Upper lobe of left lung (tissue), 6 donors: ENCODE data around the gene NXF1. TPM values are rescaled to one million over a fixed set of nuclear protein-coding genes. Genes with fewer than 3 reads are reported as not detected.
"Not testable (repeated sequence)": the region's sequence is repeated elsewhere in the genome, so short reads cannot be mapped to it uniquely, and the experiment has no call there.

Experiments used
- ATAC-seq, 2 donors: fragments of 200-7000 bp; cut with Tn5 transposase; one replicate each; pipeline ENCODE4 v1.9.1; 2022; ENCODE audit warnings: mild to moderate bottlenecking in 2 of 2, moderate library complexity in 2 of 2; ENCODE audit not compliant: low FRiP score in 2 of 2
- DNase-seq, 2 donors: peaks; one replicate each; pipeline ENCODE4 v3.0.0-alpha.2; 2019 to 2020
- H3K27ac ChIP-seq, 4 donors: fragments of 200-600 bp; sonication (generic); one replicate each; pipeline ENCODE4 v1.5.1; 2016 to 2019
- H3K27me3 ChIP-seq, 4 donors: fragments of 200-600 bp; sonication (generic); one replicate each; pipeline ENCODE4 v1.5.1; 2017 to 2019
- H3K36me3 ChIP-seq, 4 donors: fragments of 200-600 bp; sonication (generic); one replicate each; pipeline ENCODE4 v1.5.1; 2016 to 2019
- H3K4me1 ChIP-seq, 4 donors: fragments of 200-600 bp; sonication (generic); one replicate each; pipeline ENCODE4 v1.5.1; 2018 to 2019
- H3K4me3 ChIP-seq, 4 donors: fragments of 200-600 bp; sonication (generic); one replicate each; pipeline ENCODE4 v1.5.1; 2017 to 2019; ENCODE audit warnings: mild to moderate bottlenecking in 2 of 4, moderate library complexity in 1 of 4
- H3K9me3 ChIP-seq, 4 donors: fragments of 200-600 bp; sonication (generic); one replicate each; pipeline ENCODE4 v1.5.1; 2018 to 2019
- EP300 ChIP-seq, 4 donors: sonication (generic); formaldehyde crosslinking; IDR thresholded peaks; one replicate each; pipeline ENCODE4 v1.5.1; 2017; ENCODE audit warnings: antibody characterized with exemption in 4 of 4, control low read depth in 2 of 4
- POLR2A ChIP-seq, 4 donors: fragments of 450-650 bp; IDR thresholded peaks; one replicate each; pipeline ENCODE4 v1.5.1; 2016 to 2017; ENCODE audit warnings: antibody characterized with exemption in 4 of 4, mild to moderate bottlenecking in 2 of 4
- POLR2AphosphoS5 ChIP-seq, 2 donors: sonication (generic); formaldehyde crosslinking; IDR thresholded peaks; one replicate each; pipeline ENCODE4 v1.5.1; 2017; ENCODE audit warnings: antibody characterized with exemption in 2 of 2
- WGBS, 2 donors: methylation state at CpG; one replicate each; pipeline ENCODE4 v1.1.5; 2017 to 2018; 5-methylcytosine and 5-hydroxymethylcytosine counted together
- small RNA-seq, 4 donors: library from RNA; depleted of rRNA; stranded (forward); fragments of <200 nt; gene quantifications; one replicate each; pipeline ENCODE3, GENCODE V24; 2016
- total RNA-seq, 6 donors: library from RNA; depleted of rRNA in 4 of 6; stranded (reverse); fragments of >200 nt in 4 of 6; gene quantifications; one replicate each; pipeline versions ENCODE4 v1.1.0 to v1.2.1, GENCODE V29; 2016 to 2021
- TF ChIP-seq, protein P1 (sequence below), 6 experiments: fragments of 450-650 bp in 4 of 6; fragments of 200-600 bp in 2 of 6; sonication (generic) in 2 of 6; IDR thresholded peaks; one replicate each; pipeline ENCODE4 v1.5.1; 2016 to 2019; ENCODE audit warnings: antibody characterized with exemption in 6 of 6
- donor health status: DM: no; HTN: no; CAD: no; lungs with moderate emphysema.
- donor health status: DM: no; HTN: yes; CAD: no; lungs with severe emphysema.

NXF1 gene
- total RNA-seq, 6 donors from 2014 or later, result 56.1 to 215 (median 81.2) TPM

DNA sequence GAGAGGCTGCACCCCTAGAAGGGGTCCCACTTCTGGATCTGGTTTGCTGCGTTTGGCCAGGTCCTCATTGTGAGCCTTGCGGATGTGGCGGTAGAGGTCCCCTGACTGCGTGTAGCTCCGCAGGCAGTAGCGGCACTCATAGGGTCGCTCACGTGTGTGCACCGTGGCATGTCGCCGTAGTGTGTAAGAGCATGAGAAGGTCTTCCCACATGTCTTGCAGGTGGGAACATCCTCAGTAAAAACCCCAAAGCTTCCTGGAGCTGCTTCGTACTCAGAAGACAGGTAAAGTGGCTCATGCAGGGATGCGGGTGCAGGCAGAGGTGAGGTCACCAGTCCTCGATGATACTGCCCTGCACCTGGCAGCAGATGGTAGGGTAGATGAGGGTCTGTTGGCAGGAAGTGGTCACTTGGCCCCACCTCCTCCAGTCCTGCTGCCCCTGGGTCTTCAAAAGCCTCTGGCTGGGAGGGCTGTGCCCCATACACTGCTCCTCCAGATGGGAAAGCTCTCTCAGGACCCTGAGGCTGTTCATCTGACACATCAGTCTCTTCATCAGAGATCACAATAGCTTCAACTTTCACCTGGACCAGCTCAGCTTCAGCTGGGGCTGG is 53.0 kb downstream of the NXF1 start:
- DNase-seq, result no peak
- peak overlapping the region in 3 of 4 donors; percentile 87 to 91 (median 91) for H3K27ac ChIP-seq
- TF ChIP-seq, protein P1, sequence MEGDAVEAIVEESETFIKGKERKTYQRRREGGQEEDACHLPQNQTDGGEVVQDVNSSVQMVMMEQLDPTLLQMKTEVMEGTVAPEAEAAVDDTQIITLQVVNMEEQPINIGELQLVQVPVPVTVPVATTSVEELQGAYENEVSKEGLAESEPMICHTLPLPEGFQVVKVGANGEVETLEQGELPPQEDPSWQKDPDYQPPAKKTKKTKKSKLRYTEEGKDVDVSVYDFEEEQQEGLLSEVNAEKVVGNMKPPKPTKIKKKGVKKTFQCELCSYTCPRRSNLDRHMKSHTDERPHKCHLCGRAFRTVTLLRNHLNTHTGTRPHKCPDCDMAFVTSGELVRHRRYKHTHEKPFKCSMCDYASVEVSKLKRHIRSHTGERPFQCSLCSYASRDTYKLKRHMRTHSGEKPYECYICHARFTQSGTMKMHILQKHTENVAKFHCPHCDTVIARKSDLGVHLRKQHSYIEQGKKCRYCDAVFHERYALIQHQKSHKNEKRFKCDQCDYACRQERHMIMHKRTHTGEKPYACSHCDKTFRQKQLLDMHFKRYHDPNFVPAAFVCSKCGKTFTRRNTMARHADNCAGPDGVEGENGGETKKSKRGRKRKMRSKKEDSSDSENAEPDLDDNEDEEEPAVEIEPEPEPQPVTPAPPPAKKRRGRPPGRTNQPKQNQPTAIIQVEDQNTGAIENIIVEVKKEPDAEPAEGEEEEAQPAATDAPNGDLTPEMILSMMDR (IDR thresholded peaks at IDR 0.05), result no peak
- TF ChIP-seq EP300 (IDR thresholded peaks at IDR 0.05), result no peak
- TF ChIP-seq POLR2AphosphoS5 (IDR thresholded peaks at IDR 0.05), result no peak
- TF ChIP-seq POLR2A (IDR thresholded peaks at IDR 0.05), result no peak
- peaks cover 0 to 17% (median 4%) of the 10 kb centered on the region in 4 donors for H3K36me3 ChIP-seq
- H3K9me3 ChIP-seq, result no peaks in the 10 kb centered on the region
- no peak overlapping the region for H3K4me3 ChIP-seq
- peaks cover 16 to 30% (median 22%) of the 10 kb centered on the region in 4 donors for H3K4me1 ChIP-seq
- no peak for ATAC-seq
- 95 to 100% methylated on average over 11 to 14 of the region's 14 CpGs for WGBS, 2 donors
- no peaks in the 10 kb centered on the region for H3K27me3 ChIP-seq

DNA sequence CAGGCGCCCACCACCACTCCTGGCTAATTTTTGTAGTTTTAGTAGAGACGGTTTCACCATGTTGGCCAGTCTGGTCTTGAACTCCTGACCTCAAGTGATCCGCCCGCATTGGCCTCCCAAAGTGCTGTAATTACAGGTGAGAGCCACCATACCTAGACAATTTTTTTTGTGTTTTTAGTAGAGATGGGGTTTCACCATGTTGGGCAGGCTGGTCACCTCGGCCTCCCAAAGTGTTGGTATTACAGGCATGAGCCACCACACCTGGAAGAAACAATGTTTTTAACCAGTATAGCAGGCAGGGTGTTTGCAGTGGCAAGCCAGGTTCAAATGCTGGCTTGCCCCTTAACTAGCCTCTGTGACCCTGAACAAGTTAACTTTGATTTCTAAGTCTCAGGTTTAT is 55.3 kb downstream of the NXF1 start:
- not testable (repeated sequence) for H3K4me3 ChIP-seq, H3K9me3 ChIP-seq, DNase-seq, H3K27ac ChIP-seq, ATAC-seq, H3K27me3 ChIP-seq
- Histone ChIP-seq H3K4me1 (peaks cover 16 to 29% (median 22%) of the 10 kb centered on the region in 4 donors), H3K36me3 (peaks cover 0 to 17% (median 4%) of the 10 kb centered on the region in 4 donors)
- 95% methylated on average over 5 of the region's 5 CpGs for WGBS, 2 donors

DNA sequence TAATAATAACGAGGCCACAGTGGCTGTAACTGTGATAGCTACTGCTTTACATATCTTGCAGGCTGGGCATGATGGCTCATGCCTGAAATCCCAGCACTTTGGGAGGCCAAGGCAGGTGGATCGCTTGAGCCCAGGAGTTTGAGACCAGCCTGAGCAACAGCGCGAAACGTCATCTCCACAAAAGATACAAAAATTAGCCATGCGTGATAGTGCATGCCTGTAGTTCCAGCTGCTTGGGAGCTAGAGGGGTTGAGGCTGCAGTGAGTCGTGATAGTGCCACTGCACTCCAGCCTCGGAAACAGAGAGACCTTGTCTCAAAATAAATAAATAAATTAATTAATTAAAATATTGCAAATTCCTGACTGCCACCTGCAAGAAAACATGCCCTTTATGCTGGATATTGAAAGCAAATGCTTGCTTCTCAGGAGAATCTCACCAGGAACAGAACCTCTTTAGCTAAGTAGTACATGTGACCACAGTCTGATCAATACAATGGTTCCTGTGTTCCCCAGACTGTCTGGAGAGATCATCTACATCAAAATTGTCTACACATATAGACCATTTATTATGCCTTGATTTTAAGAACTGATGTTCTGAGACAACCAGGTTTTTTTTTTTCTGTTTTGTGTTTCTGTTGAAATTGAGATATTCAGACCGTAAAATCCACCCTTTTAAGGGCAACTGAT is 57.6 kb downstream of the NXF1 start:
- no peak overlapping the region for H3K27ac ChIP-seq
- WGBS, 2 donors, result 80 to 90% methylated on average over 9 of the region's 9 CpGs
- ATAC-seq (no peak), DNase-seq (no peak)
- peaks cover 5 to 13% (median 8%) of the 10 kb centered on the region in 4 donors for H3K4me1 ChIP-seq
- no peaks in the 10 kb centered on the region for H3K9me3 ChIP-seq
- no peaks in the 10 kb centered on the region for H3K27me3 ChIP-seq
- H3K36me3 ChIP-seq, result peaks cover 0 to 15% (median 3%) of the 10 kb centered on the region in 4 donors
- TF ChIP-seq POLR2AphosphoS5 (IDR thresholded peaks at IDR 0.05) (no peak), EP300 (IDR thresholded peaks at IDR 0.05) (no peak), POLR2A (IDR thresholded peaks at IDR 0.05) (no peak)
- TF ChIP-seq, protein P1 (IDR thresholded peaks at IDR 0.05), result no peak
- H3K4me3 ChIP-seq, result no peak overlapping the region

Small RNA genes lying within 50 kb of the gene (small RNA-seq; reads per million reads assigned to genes)
- 0.37 to 1.0 (median 0.59) reads per million in 4 donors for gene MIR6514
- 0 reads per million in 4 donors for gene RF00099
- 0 reads per million in 4 donors for gene RNU6-118P
- 0 reads per million in 4 donors for gene SNORD22
- gene SNORD26, result 0 reads per million in 4 donors
- gene SNORD27, result 0 reads per million in 4 donors
- 0 reads per million in 4 donors for gene SNORD28
- gene SNORD30, result 1,259 to 4,325 (median 2,645) reads per million in 4 donors

Other genes with a start within 250 kb of the NXF1 start
- 100 to 1,000 TPM; 557 to 997 (median 889) TPM for gene EEF1G, start 231.5 kb downstream of the NXF1 start, total RNA-seq
- gene TUT1, start 213.9 kb downstream of the NXF1 start, total RNA-seq, result 10 to 100 TPM in 3 of 6 donors, 1 to 10 TPM in 3; 5.3 to 25.4 (median 11.7) TPM
- 10 to 100 TPM; 57.6 to 88.0 (median 69.8) TPM for gene MTA2, start 203.6 kb downstream of the NXF1 start, total RNA-seq
- gene EML3, start 192.7 kb downstream of the NXF1 start, total RNA-seq, result 100 to 1,000 TPM in 1 of 6 donors, 10 to 100 TPM in 5; 31.0 to 148 (median 71.0) TPM
- gene ROM1, start 192.2 kb downstream of the NXF1 start, total RNA-seq, result 1 to 10 TPM; 3.1 to 9.2 (median 5.2) TPM
- 10 to 100 TPM; 21.3 to 43.9 (median 37.9) TPM for gene B3GAT3, start 183.5 kb downstream of the NXF1 start, total RNA-seq
- 100 to 1,000 TPM in 4 of 6 donors, 10 to 100 TPM in 2; 82.3 to 240 (median 138) TPM for gene GANAB, start 158.8 kb downstream of the NXF1 start, total RNA-seq
- 10 to 100 TPM in 5 of 6 donors, 1 to 10 TPM in 1; 9.5 to 31.5 (median 19.8) TPM for gene INTS5, start 152.1 kb downstream of the NXF1 start, total RNA-seq
- 10 to 100 TPM; 16.8 to 42.0 (median 30.6) TPM for gene C11orf98, start 140.2 kb downstream of the NXF1 start, total RNA-seq
- gene CSKMT, start 140.1 kb downstream of the NXF1 start, total RNA-seq, result 10 to 100 TPM in 3 of 6 donors, 1 to 10 TPM in 3; 5.7 to 16.0 (median 10.0) TPM
- 10 to 100 TPM in 1 of 6 donors, 1 to 10 TPM in 5; 5.0 to 12.6 (median 6.7) TPM for gene UQCC3, start 133.8 kb downstream of the NXF1 start, total RNA-seq
- gene LBHD1, start 133.2 kb downstream of the NXF1 start, total RNA-seq, result 10 to 100 TPM in 1 of 6 donors, 1 to 10 TPM in 5; 3.6 to 19.9 (median 6.8) TPM
- 100 to 1,000 TPM; 104 to 186 (median 128) TPM for gene UBXN1, start 126.4 kb downstream of the NXF1 start, total RNA-seq
- gene LRRN4CL, start 115.9 kb downstream of the NXF1 start, total RNA-seq, result 1 to 10 TPM in 5 of 6 donors, under 1 TPM in 1; 0.61 to 6.4 (median 1.8) TPM
- 100 to 1,000 TPM in 2 of 6 donors, 10 to 100 TPM in 4; 75.5 to 198 (median 87.5) TPM for gene BSCL2, start 98.0 kb downstream of the NXF1 start, total RNA-seq
- not detected for gene GNG3, start 97.8 kb downstream of the NXF1 start, total RNA-seq
- gene HNRNPUL2, start 78.0 kb downstream of the NXF1 start, total RNA-seq, result 10 to 100 TPM; 23.9 to 76.5 (median 46.3) TPM
- 10 to 100 TPM; 18.9 to 31.5 (median 28.6) TPM for gene TTC9C, start 77.0 kb downstream of the NXF1 start, total RNA-seq
- gene ZBTB3, start 51.3 kb downstream of the NXF1 start, total RNA-seq, result 10 to 100 TPM in 3 of 6 donors, 1 to 10 TPM in 3; 7.3 to 15.3 (median 11.7) TPM
- gene POLR2G, start 43.9 kb downstream of the NXF1 start, total RNA-seq, result 10 to 100 TPM; 15.8 to 62.9 (median 38.8) TPM
- 10 to 100 TPM; 16.7 to 51.3 (median 27.0) TPM for gene TAF6L, start 34.0 kb downstream of the NXF1 start, total RNA-seq
- 10 to 100 TPM; 38.8 to 98.2 (median 56.2) TPM for gene TMEM179B, start 18.0 kb downstream of the NXF1 start, total RNA-seq
- 10 to 100 TPM; 11.3 to 28.7 (median 15.4) TPM for gene TMEM223, start 13.4 kb downstream of the NXF1 start, total RNA-seq
- gene STX5, start 26.6 kb upstream of the NXF1 start, total RNA-seq, result 10 to 100 TPM; 25.3 to 53.8 (median 44.9) TPM
- not detected for gene TEX54, start 27.4 kb upstream of the NXF1 start, total RNA-seq
- 10 to 100 TPM; 31.5 to 56.6 (median 50.4) TPM for gene WDR74, start 34.1 kb upstream of the NXF1 start, total RNA-seq
- 100 to 1,000 TPM; 120 to 236 (median 179) TPM for gene SLC3A2, start 75.5 kb upstream of the NXF1 start, total RNA-seq
- 1 to 10 TPM in 4 of 6 donors, under 1 TPM in 1, not detected in 1; 0.59 to 7.3 (median 3.0) TPM for gene CHRM1, start 115.9 kb upstream of the NXF1 start, total RNA-seq
- gene SLC22A6, start 179.5 kb upstream of the NXF1 start, total RNA-seq, result not detected
- gene SLC22A8, start 210.4 kb upstream of the NXF1 start, total RNA-seq, result not detected